HCT116 (cell line): ENCODE results near the gene HMCN1.

Experiments
- ATF3 ChIP-seq: IDR thresholded peaks from 2 replicates; pipeline ENCODE4 v1.6.1; 2012
- CTCF ChIP-seq, 3 experiments: fragments of 200-600 bp in 1 of 3; sonication (generic) in 1 of 3; IDR thresholded peaks in 2 of 3; conservative IDR thresholded peaks in 1 of 3; 2 replicates each; pipeline ENCODE4 v1.5.1; 2012 to 2017; ENCODE audit warnings: low read depth in 2 of 3, low read length in 2 of 3, antibody characterized with exemption in 1 of 3, borderline replicate concordance in 1 of 3, control low read depth in 1 of 3, mild to moderate bottlenecking in 1 of 3, mixed read lengths in 1 of 3, mixed run types in 1 of 3, moderate library complexity in 1 of 3; ENCODE audit not compliant: insufficient read depth in 1 of 3
- EZH2 ChIP-seq: fragments of 200-600 bp; sonication (generic); IDR thresholded peaks from 2 replicates; pipeline ENCODE4 v1.6.1; 2017; ENCODE audit warnings: antibody characterized with exemption, mixed run types
- EZH2phosphoT487 ChIP-seq: fragments of 200-600 bp; IDR thresholded peaks from 2 replicates; pipeline ENCODE4 v1.6.1; 2018; ENCODE audit warnings: antibody characterized with exemption, borderline replicate concordance
- JUND ChIP-seq: IDR thresholded peaks from 2 replicates; pipeline ENCODE4 v1.6.1; 2012
- MAX ChIP-seq: IDR thresholded peaks from 2 replicates; pipeline ENCODE4 v1.6.1; 2012
- POLR2A ChIP-seq: IDR thresholded peaks from 2 replicates; pipeline ENCODE4 v1.7.0; 2011; ENCODE audit warnings: borderline replicate concordance; ENCODE audit not compliant: insufficient read depth, insufficient read length; ENCODE audit errors: extremely low read depth
- POLR2AphosphoS5 ChIP-seq: IDR thresholded peaks from 2 replicates; pipeline ENCODE4 v1.6.1; 2011; ENCODE audit warnings: mild to moderate bottlenecking, low read depth, low read length, moderate library complexity
- REST ChIP-seq: IDR thresholded peaks from 2 replicates; pipeline ENCODE4 v1.6.1; 2012; ENCODE audit warnings: low read depth
- YY1 ChIP-seq: IDR thresholded peaks from 2 replicates; pipeline ENCODE4 v1.6.1; 2011; ENCODE audit warnings: low read length, low read depth, moderate library complexity, mild to moderate bottlenecking; ENCODE audit not compliant: insufficient replicate concordance; ENCODE audit errors: extremely low read depth
- ZNF274 ChIP-seq: fragments of 200-500 bp; sonication (Bioruptor generic); IDR thresholded peaks from 2 replicates; pipeline ENCODE4 v1.6.1; 2014; ENCODE audit warnings: mild to moderate bottlenecking, low read depth, low read length, inconsistent platforms

GRCh38 chr1:186112280-186112679, 378.1 kb downstream of the HMCN1 start:
- TF ChIP-seq CTCF (IDR thresholded peaks at IDR 0.05 in 2 of 3, conservative IDR thresholded peaks at IDR 0.05 in 1 of 3; ENCODE audit: borderline replicate concordance in 1 of 3, insufficient read depth in 1 of 3, low read depth in 2 of 3, low read length in 2 of 3) (no peak), YY1 (no peak), POLR2A (no peak), ATF3 (no peak), POLR2AphosphoS5 (no peak), REST (no peak), EZH2phosphoT487 (no peak), ZNF274 (no peak), MAX (no peak), JUND (no peak), EZH2 (no peak)
